Keratinocyte (primary cell): ENCODE results near the gene FIP1L1. TPM values are rescaled to one million over a fixed set of nuclear protein-coding genes. Genes with fewer than 3 reads are reported as not detected.

Experiments
- DNase-seq: peaks from one replicate; pipeline ENCODE4 v3.0.0-alpha.2; 2011; ENCODE audit warnings: low read depth, missing footprints, low spot score
- FAIRE-seq: peaks from 2 replicates; lab custom pipeline; 2011; peaks lifted over from hg19 to GRCh38; lab: Jason Lieb, UNC
- H2AFZ ChIP-seq: 2 replicates; pipeline ENCODE4 v1.6.0; 2012; ENCODE audit warnings: low read length, control low read depth, inconsistent platforms; ENCODE audit not compliant: control insufficient read depth
- H3K27ac ChIP-seq: 2 replicates; pipeline ENCODE4 v1.5.1; 2011; ENCODE audit warnings: low read length; ENCODE audit not compliant: control insufficient read depth, insufficient read depth
- H3K27me3 ChIP-seq: 3 replicates; pipeline ENCODE4 v1.6.0; 2011; ENCODE audit warnings: low read length; ENCODE audit not compliant: control insufficient read depth, insufficient read depth; ENCODE audit errors: extremely low read depth
- H3K36me3 ChIP-seq, 2 experiments: 2 replicates in 1 of 2; 3 replicates in 1 of 2; pipeline ENCODE4 v1.5.1; 2011; ENCODE audit warnings: low read length in 2 of 2, mild to moderate bottlenecking in 1 of 2; ENCODE audit not compliant: control insufficient read depth in 2 of 2, insufficient read depth in 2 of 2; ENCODE audit errors: extremely low read depth in 1 of 2
- H3K4me1 ChIP-seq: 3 replicates; pipeline ENCODE4 v1.5.1; 2011; ENCODE audit warnings: low read length; ENCODE audit not compliant: control insufficient read depth, insufficient read depth; ENCODE audit errors: extremely low read depth
- H3K4me2 ChIP-seq: 3 replicates; pipeline ENCODE4 v1.6.0; 2011; ENCODE audit warnings: low read depth, low read length; ENCODE audit not compliant: control insufficient read depth, insufficient read depth; ENCODE audit errors: extremely low read depth
- H3K4me3 ChIP-seq, 3 experiments: fragments of 200-600 bp in 1 of 3; sonication (generic) in 1 of 3; 2 replicates in 2 of 3; 3 replicates in 1 of 3; pipeline ENCODE4 v1.5.1; 2011 to 2016; ENCODE audit warnings: low read length in 3 of 3, mild to moderate bottlenecking in 3 of 3, control low read depth in 2 of 3, inconsistent platforms in 1 of 3, low read depth in 1 of 3, mixed read lengths in 1 of 3, mixed run types in 1 of 3, moderate library complexity in 1 of 3; ENCODE audit not compliant: control insufficient read depth in 2 of 3, insufficient read depth in 2 of 3; ENCODE audit errors: extremely low read depth in 1 of 3
- H3K79me2 ChIP-seq: 2 replicates; pipeline ENCODE4 v1.6.0; 2012; ENCODE audit warnings: low read length; ENCODE audit not compliant: control insufficient read depth, insufficient read depth
- H3K9ac ChIP-seq: 3 replicates; pipeline ENCODE4 v1.6.0; 2011; ENCODE audit warnings: low read length; ENCODE audit not compliant: control insufficient read depth, insufficient read depth; ENCODE audit errors: extremely low read depth
- H3K9me1 ChIP-seq: 3 replicates; pipeline ENCODE4 v1.6.0; 2011; ENCODE audit warnings: low read length; ENCODE audit not compliant: control insufficient read depth, insufficient read depth; ENCODE audit errors: extremely low read depth
- H3K9me3 ChIP-seq: 2 replicates; pipeline ENCODE4 v1.5.1; 2012; ENCODE audit warnings: low read depth, low read length; ENCODE audit not compliant: control insufficient read depth
- H4K20me1 ChIP-seq: 3 replicates; pipeline ENCODE4 v1.6.0; 2011; ENCODE audit warnings: low read length; ENCODE audit not compliant: control insufficient read depth, insufficient read depth; ENCODE audit errors: extremely low read depth
- EZH2 ChIP-seq: IDR thresholded peaks from one replicate; pipeline ENCODE4 v1.6.1; 2012; ENCODE audit warnings: inconsistent platforms, mild to moderate bottlenecking, low read length, moderate library complexity
- dilution Hi-C: fragments of 300-500 bp; cut with MboI; formaldehyde crosslinking; loops from one replicate; pipeline ENCODE4 v1.7.0; 2020; ENCODE audit warnings: low sequenced_read_pairs; ENCODE audit not compliant: extremely low pct_ligation_motif_present
- polyA plus RNA-seq, 5 experiments: library from polyadenylated mRNA; depleted of rRNA in 3 of 5; stranded (reverse) in 3 of 5; stranded (forward) in 1 of 5; unstranded in 1 of 5; fragments of >200 nt; gene quantifications; 1 replicate in 1 of 5; 2 replicates in 3 of 5; 3 replicates in 1 of 5; pipeline versions ENCODE4 v1.2.1 to v1.2.3, GENCODE V29; 2011 to 2012; ENCODE audit warnings: missing spikeins in 2 of 5, low read depth in 1 of 5, low replicate concordance in 1 of 5
- TF ChIP-seq, protein P1 (sequence below), 3 experiments: IDR thresholded peaks in 1 of 3; conservative IDR thresholded peaks in 1 of 3; optimal IDR thresholded peaks in 1 of 3; 2 replicates in 2 of 3; 3 replicates in 1 of 3; pipeline versions ENCODE3 to v1.5.1; 2011; ENCODE audit warnings: low read length in 3 of 3, mild to moderate bottlenecking in 3 of 3, moderate library complexity in 2 of 3, control low read depth in 1 of 3, inconsistent platforms in 1 of 3; ENCODE audit not compliant: insufficient read depth in 2 of 3; ENCODE audit errors: extremely low read depth in 1 of 3

Gene FIP1L1
- polyA plus RNA-seq, 1 donor (not counting 4 experiments of a cell fraction or from before 2014, with no cell fraction given): 36.7 TPM

- TF ChIP-seq, protein P1, sequence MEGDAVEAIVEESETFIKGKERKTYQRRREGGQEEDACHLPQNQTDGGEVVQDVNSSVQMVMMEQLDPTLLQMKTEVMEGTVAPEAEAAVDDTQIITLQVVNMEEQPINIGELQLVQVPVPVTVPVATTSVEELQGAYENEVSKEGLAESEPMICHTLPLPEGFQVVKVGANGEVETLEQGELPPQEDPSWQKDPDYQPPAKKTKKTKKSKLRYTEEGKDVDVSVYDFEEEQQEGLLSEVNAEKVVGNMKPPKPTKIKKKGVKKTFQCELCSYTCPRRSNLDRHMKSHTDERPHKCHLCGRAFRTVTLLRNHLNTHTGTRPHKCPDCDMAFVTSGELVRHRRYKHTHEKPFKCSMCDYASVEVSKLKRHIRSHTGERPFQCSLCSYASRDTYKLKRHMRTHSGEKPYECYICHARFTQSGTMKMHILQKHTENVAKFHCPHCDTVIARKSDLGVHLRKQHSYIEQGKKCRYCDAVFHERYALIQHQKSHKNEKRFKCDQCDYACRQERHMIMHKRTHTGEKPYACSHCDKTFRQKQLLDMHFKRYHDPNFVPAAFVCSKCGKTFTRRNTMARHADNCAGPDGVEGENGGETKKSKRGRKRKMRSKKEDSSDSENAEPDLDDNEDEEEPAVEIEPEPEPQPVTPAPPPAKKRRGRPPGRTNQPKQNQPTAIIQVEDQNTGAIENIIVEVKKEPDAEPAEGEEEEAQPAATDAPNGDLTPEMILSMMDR (optimal IDR thresholded peaks at IDR 0.05 in 1 of 3, IDR thresholded peaks at IDR 0.05 in 1 of 3, conservative IDR thresholded peaks at IDR 0.05 in 1 of 3; ENCODE audit: extremely low read depth in 1 of 3, insufficient read depth in 2 of 3, low read length in 3 of 3): no peak
- TF ChIP-seq EZH2: no peak
These were observed 123.1 kb downstream of the FIP1L1 start for GRCh38 chr4:53500546-53500945.

DNA sequence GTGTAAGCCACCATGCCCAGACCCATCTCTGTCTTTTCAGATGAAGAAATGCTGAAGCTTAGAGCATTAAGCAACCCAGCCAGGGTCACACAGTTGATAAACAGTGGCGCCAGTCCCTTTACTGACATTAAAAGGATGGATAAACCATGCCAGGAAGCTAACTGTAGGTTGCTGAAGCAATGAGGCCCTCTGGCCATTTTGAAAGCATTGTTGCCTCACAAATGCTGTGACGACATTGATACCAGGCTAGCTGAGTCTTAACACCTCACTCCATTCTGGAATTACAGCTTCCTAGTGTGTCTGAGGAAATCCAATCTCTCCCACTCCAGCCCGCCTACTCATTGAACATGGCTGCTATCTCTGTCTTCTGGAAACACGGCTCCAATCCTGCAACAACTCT, 124.1 kb downstream of the FIP1L1 start:
- Histone ChIP-seq H2AFZ (no peak overlapping the region), H3K4me1 (no peaks in the 10 kb centered on the region), H3K36me3 (no peaks in the 10 kb centered on the region), H3K9me1 (no peaks in the 10 kb centered on the region), H3K9ac (no peak overlapping the region), H3K4me2 (no peak overlapping the region), H3K27ac (no peak overlapping the region), H3K9me3 (no peaks in the 10 kb centered on the region), H3K27me3 (no peaks in the 10 kb centered on the region), H3K79me2 (no peaks in the 10 kb centered on the region), H3K4me3 (no peak overlapping the region), H4K20me1 (no peaks in the 10 kb centered on the region)
- dilution Hi-C loops: no loop called here
- no peak for FAIRE-seq
- TF ChIP-seq, protein P1 (optimal IDR thresholded peaks at IDR 0.05 in 1 of 3, IDR thresholded peaks at IDR 0.05 in 1 of 3, conservative IDR thresholded peaks at IDR 0.05 in 1 of 3; ENCODE audit: extremely low read depth in 1 of 3, insufficient read depth in 2 of 3, low read length in 3 of 3): no peak
- DNase-seq: no peak

More at GRCh38 chr4:53500546-53500945, 123.1 kb downstream of the FIP1L1 start:
- Histone ChIP-seq H3K27me3 (no peaks in the 10 kb centered on the region), H3K4me1 (no peaks in the 10 kb centered on the region), H3K36me3 (no peaks in the 10 kb centered on the region), H3K4me2 (no peak overlapping the region), H3K27ac (no peak overlapping the region), H4K20me1 (no peaks in the 10 kb centered on the region), H2AFZ (no peak overlapping the region), H3K9ac (no peak overlapping the region), H3K4me3 (no peak overlapping the region), H3K79me2 (no peaks in the 10 kb centered on the region), H3K9me3 (no peaks in the 10 kb centered on the region), H3K9me1 (no peaks in the 10 kb centered on the region)
- dilution Hi-C loops: no loop called here
- no peak for DNase-seq
- FAIRE-seq: no peak
